ENCODE data around the gene DELE1. TPM values are rescaled to one million over a fixed set of nuclear protein-coding genes. Genes with fewer than 3 reads are reported as not detected.

Gene DELE1
- 10 to 100 TPM; 70.9 to 93.6 TPM for total RNA-seq

DNA sequence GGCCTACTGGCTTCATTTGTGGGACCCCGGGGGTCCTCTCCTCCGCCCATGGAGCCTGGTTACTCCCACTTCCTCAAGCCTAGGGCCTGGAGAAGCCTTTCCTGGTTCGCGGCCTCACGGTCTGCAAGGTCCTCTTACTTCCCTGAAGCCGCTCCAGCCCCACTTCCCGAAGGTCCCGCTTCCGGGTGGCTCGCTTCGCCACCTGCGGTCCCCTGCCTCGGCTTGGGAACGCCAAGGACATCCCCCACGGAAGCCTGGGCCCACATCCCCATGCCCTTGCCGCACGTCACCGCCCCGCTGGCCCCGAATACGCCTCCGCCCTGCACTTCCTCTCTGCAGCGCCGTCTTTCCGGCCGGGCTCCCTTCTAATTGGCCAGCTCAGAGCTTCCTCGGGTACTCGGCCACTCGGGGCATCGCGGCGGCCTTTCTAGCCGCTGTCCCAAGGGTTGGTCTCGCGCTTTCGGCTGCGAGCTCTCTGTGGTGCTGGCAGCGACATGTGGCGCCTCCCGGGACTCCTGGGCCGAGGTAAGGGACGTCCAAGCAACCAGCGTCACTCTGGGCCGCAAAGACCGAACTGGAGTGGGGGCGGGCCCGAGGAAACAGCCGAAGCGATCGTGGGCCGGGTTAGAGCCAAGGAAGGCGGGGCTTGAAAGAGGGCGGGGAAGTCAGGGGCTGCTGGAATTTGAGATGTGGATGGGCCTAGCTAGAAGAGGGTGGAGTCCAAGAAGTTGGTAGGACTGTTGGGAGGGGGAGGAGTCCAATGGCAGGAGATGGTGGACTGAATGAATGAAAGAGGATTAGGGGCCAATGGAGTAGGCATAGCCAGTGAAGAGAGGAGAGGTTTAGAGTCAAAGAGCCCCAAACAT is at the start of gene DELE1:
Gene DELE1, plus strand, starts transcription at position 424 of the 866 bp plus-strand sequence. Its CDS starts 71 bp downstream, at position 495.
- no peaks in the 10 kb centered on the region for H3K9me3 Mint-ChIP-seq
- no peaks in the 10 kb centered on the region for H3K27me3 Mint-ChIP-seq
- DNase-seq (ENCODE audit: low spot score) (peak; percentile 95), ATAC-seq (peak; percentile 97 to 98)
- peak within 1 kb of the TSS; percentile 95 for H3K4me3 Mint-ChIP-seq
- H3K4me1 Mint-ChIP-seq (ENCODE audit: low read depth in 2 of 2): peaks cover 23 to 24% of the 10 kb centered on the region in 2 donors
- peaks cover 26% of the 10 kb centered on the region for H3K36me3 Mint-ChIP-seq
- H3K27ac Mint-ChIP-seq: peak within 1 kb of the TSS; percentile 94 to 95

DNA sequence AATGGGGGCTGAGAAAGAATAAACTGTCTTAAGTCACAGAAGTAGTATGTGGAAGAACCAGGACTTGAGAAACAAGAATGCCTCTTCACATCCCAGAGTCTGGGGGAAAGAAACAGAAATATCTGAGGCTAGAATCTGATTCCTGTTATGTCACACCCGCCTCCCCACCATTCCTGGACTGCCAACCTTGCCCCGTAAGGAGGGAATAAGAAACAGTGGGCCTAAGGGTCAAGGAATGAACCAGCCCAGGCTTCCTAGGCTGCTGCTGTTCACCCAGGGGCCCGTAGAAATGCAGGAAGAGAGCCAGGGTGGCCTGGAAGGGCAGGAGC is 49.8 kb upstream of the DELE1 start:
- ATAC-seq (no peak), DNase-seq (ENCODE audit: low spot score) (no peak)
- peaks cover 4 to 33% of the 10 kb centered on the region in 2 donors for H3K27me3 Mint-ChIP-seq
- H3K9me3 Mint-ChIP-seq: no peaks in the 10 kb centered on the region
- no peaks in the 10 kb centered on the region for H3K36me3 Mint-ChIP-seq
- H3K4me3 Mint-ChIP-seq: no peak overlapping the region
- H3K27ac Mint-ChIP-seq: peak overlapping the region in 1 of 2 donors; percentile 18
- peaks cover 43 to 59% of the 10 kb centered on the region in 2 donors for H3K4me1 Mint-ChIP-seq (ENCODE audit: low read depth in 2 of 2)

- Mint-ChIP-seq H3K36me3 (no peaks in the 10 kb centered on the region), H3K9me3 (no peaks in the 10 kb centered on the region), H3K4me1 (ENCODE audit: low read depth in 2 of 2) (peaks cover 48 to 63% of the 10 kb centered on the region in 2 donors), H3K27ac (peak overlapping the region in 1 of 2 donors; percentile 18), H3K4me3 (no peak overlapping the region), H3K27me3 (peaks cover 4 to 38% of the 10 kb centered on the region in 2 donors)
- ATAC-seq (no peak), DNase-seq (ENCODE audit: low spot score) (no peak)
Measured at GRCh38 chr5:141874262-141874964, 49.3 kb upstream of the DELE1 start.

GRCh38 chr5:141875022-141875740 is 48.5 kb upstream of the DELE1 start:
- H3K27ac Mint-ChIP-seq: peak overlapping the region in 1 of 2 donors; percentile 30
- DNase-seq (ENCODE audit: low spot score): no peak
- peaks cover 6 to 39% of the 10 kb centered on the region in 2 donors for H3K27me3 Mint-ChIP-seq
- no peaks in the 10 kb centered on the region for H3K36me3 Mint-ChIP-seq
- H3K4me3 Mint-ChIP-seq: peak overlapping the region; percentile 53
- ATAC-seq: no peak
- no peaks in the 10 kb centered on the region for H3K9me3 Mint-ChIP-seq
- H3K4me1 Mint-ChIP-seq (ENCODE audit: low read depth in 2 of 2): peaks cover 51 to 62% of the 10 kb centered on the region in 2 donors

GRCh38 chr5:141875795-141876627 is 47.7 kb upstream of the DELE1 start:
- Mint-ChIP-seq H3K4me3 (peak overlapping the region; percentile 86), H3K4me1 (ENCODE audit: low read depth in 2 of 2) (peaks cover 43 to 55% of the 10 kb centered on the region in 2 donors), H3K36me3 (no peaks in the 10 kb centered on the region), H3K27me3 (peaks cover 12 to 41% of the 10 kb centered on the region in 2 donors), H3K27ac (peak overlapping the region in 1 of 2 donors; percentile 30), H3K9me3 (no peaks in the 10 kb centered on the region)
- ATAC-seq (peak; percentile 13 to 41), DNase-seq (ENCODE audit: low spot score) (peak; percentile 72)

DNA sequence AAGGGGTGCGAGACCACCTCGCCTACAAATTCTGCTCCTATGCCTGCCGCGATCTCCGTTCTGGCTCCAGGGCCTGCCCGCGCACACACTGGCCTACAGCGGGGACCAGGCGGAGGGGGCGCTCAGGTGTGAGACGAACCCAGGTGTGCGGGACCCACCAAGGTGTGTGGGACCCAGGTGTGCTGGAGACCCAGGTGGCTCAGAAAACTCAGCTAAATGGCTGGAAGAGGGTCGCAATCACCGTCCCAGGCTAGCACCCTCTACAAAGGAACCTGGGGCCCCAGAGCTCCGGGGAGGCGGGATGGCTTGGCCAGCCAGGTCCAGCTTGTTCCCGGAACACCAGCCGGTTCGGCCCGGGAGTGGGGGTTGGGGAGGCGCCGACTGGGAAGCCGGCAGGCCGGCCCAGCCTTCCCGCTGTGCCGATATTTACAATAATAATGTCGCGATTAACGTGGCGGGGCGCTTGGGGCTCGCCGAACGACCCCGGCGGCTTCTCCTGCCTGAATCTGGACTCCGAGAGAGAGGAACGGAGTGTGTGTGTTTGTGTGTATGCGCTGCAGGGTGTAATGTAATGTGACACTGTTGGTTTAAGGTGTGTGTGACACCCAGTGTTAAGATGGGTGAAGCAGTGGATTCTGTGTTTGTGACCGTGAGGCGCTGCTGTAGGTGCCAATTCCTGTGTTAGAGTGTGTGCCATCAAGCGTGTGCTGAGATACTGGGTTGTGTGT is 46.9 kb upstream of the DELE1 start:
- Mint-ChIP-seq H3K27ac (peak overlapping the region; percentile 7 to 37), H3K9me3 (no peaks in the 10 kb centered on the region), H3K4me1 (ENCODE audit: low read depth in 2 of 2) (peaks cover 43 to 50% of the 10 kb centered on the region in 2 donors), H3K27me3 (peaks cover 15 to 45% of the 10 kb centered on the region in 2 donors), H3K36me3 (no peaks in the 10 kb centered on the region), H3K4me3 (peak overlapping the region; percentile 86)
- peak in 1 of 2 donors; percentile 24 for ATAC-seq
- DNase-seq (ENCODE audit: low spot score): peak; percentile 51

- DNase-seq (ENCODE audit: low spot score): peak; percentile 60
- Mint-ChIP-seq H3K36me3 (no peaks in the 10 kb centered on the region), H3K4me3 (peak overlapping the region; percentile 86), H3K27me3 (peaks cover 22 to 50% of the 10 kb centered on the region in 2 donors), H3K27ac (peak overlapping the region; percentile 7 to 37), H3K9me3 (no peaks in the 10 kb centered on the region), H3K4me1 (ENCODE audit: low read depth in 2 of 2) (peaks cover 43 to 47% of the 10 kb centered on the region in 2 donors)
- peak in 1 of 2 donors; percentile 28 for ATAC-seq
Measured at GRCh38 chr5:141877356-141878185, 46.1 kb upstream of the DELE1 start.

DNA sequence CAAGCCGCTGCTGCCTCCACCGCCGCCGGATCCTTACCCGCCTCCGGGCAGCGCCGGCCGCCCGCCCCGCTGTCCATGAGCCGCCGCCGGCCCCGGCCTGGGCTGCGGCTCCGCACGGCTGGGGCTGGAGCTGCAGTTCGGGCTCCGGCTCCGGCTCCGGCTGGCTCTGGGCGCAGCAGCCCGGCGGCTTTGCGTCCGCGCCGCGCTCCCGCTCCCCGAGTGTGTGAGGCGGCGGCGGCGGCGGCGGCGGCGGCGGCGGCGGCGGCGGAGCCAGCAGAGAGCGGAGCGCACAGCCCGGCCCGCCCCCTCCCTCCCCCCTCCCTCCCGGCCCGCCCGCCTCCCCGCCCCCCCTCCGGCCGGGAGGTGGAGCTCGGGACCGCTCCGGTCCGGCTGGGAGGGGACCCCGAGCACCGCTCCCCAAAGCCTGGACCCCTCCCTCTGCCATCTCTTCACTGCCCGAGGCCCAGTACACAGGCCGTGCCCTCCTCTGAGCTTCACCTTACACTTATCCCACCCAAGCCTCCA is 45.4 kb upstream of the DELE1 start, which contains the start of gene PCDH1:
Gene PCDH1, minus strand, starts transcription at position 225 of the 525 bp plus-strand sequence. Its CDS starts 148 bp downstream, at position 77.
- no peaks in the 10 kb centered on the region for H3K36me3 Mint-ChIP-seq
- H3K27me3 Mint-ChIP-seq: peaks cover 24 to 53% of the 10 kb centered on the region in 2 donors
- ATAC-seq (peak; percentile 53 to 71), DNase-seq (ENCODE audit: low spot score) (peak; percentile 60)
- H3K9me3 Mint-ChIP-seq: no peaks in the 10 kb centered on the region
- H3K27ac Mint-ChIP-seq: peak within 1 kb of the TSS; percentile 7 to 37
- peaks cover 43 to 45% of the 10 kb centered on the region in 2 donors for H3K4me1 Mint-ChIP-seq (ENCODE audit: low read depth in 2 of 2)
- H3K4me3 Mint-ChIP-seq: peak within 1 kb of the TSS; percentile 88

GRCh38 chr5:141878711-141879425 is 44.8 kb upstream of the DELE1 start:
- Mint-ChIP-seq H3K36me3 (no peaks in the 10 kb centered on the region), H3K4me1 (ENCODE audit: low read depth in 2 of 2) (peaks cover 41 to 43% of the 10 kb centered on the region in 2 donors), H3K4me3 (peak overlapping the region; percentile 88), H3K27ac (peak overlapping the region; percentile 5 to 16), H3K27me3 (peaks cover 26 to 53% of the 10 kb centered on the region in 2 donors), H3K9me3 (no peaks in the 10 kb centered on the region)
- ATAC-seq (peak; percentile 82 to 85), DNase-seq (ENCODE audit: low spot score) (peak; percentile 92)

GRCh38 chr5:141879426-141879759 is 44.3 kb upstream of the DELE1 start:
- no peaks in the 10 kb centered on the region for H3K36me3 Mint-ChIP-seq
- H3K9me3 Mint-ChIP-seq: no peaks in the 10 kb centered on the region
- DNase-seq (ENCODE audit: low spot score): no peak
- ATAC-seq: no peak
- peaks cover 39 to 40% of the 10 kb centered on the region in 2 donors for H3K4me1 Mint-ChIP-seq (ENCODE audit: low read depth in 2 of 2)
- peak overlapping the region; percentile 88 for H3K4me3 Mint-ChIP-seq
- peaks cover 28 to 55% of the 10 kb centered on the region in 2 donors for H3K27me3 Mint-ChIP-seq
- peak overlapping the region; percentile 5 to 16 for H3K27ac Mint-ChIP-seq
